Fibroblast of mammary gland (primary cell): ENCODE data around the gene ERGIC3.

Experiments
- DNase-seq: peaks from one replicate; pipeline ENCODE4 v3.0.0-alpha.2; 2010; ENCODE audit warnings: low read depth
- H3K4me3 ChIP-seq: 2 replicates; pipeline ENCODE4 v1.5.1; 2011; ENCODE audit warnings: low read depth, mild to moderate bottlenecking, low read length, moderate library complexity; ENCODE audit not compliant: control insufficient read depth
- CTCF ChIP-seq: conservative IDR thresholded peaks from 2 replicates; pipeline ENCODE4 v1.5.1; 2011; ENCODE audit warnings: low read depth, low read length, inconsistent platforms; ENCODE audit not compliant: control insufficient read depth, insufficient read depth

Gene ERGIC3

GRCh38 chr20:35541783-35542662 lies at the start of gene ERGIC3:
ERGIC3 (plus strand) TSS chr20:35542078; CDS start chr20:35542098, 20 bp downstream.
- peak; percentile 89 for DNase-seq
- TF ChIP-seq CTCF, result no peak
- peak within 1 kb of the TSS; percentile 73 for H3K4me3 ChIP-seq

DNA sequence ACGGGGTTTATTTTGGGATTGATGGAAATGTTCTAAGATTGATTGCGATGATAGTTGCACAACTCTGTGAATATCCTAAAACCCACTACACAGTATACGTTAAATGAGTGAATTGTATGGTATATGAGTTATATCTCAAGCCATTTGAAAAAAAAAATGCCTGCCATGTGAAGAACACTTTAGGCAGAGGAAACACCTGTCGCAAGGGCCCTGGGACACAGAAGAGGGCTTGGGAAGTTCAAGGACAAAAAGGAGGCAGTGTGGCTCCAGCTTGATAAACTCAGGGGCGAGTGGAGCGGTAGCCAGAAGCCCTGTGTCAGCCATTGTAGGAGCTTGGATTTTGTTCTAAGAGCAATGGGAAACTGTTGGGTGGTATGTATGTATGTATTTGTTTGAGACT lies 49.5 kb upstream of the ERGIC3 start:
- no peak overlapping the region for H3K4me3 ChIP-seq
- no peak for DNase-seq
- TF ChIP-seq CTCF, result no peak

- H3K4me3 ChIP-seq, result no peak overlapping the region
These were observed 45.4 kb upstream of the ERGIC3 start for GRCh38 chr20:35496481-35496880.

GRCh38 chr20:35497320-35497719 lies 44.6 kb upstream of the ERGIC3 start:
- TF ChIP-seq CTCF, result no peak
- H3K4me3 ChIP-seq, result no peak overlapping the region

More at GRCh38 chr20:35496481-35496880, 45.4 kb upstream of the ERGIC3 start:
- TF ChIP-seq CTCF, result no peak
- DNase-seq, result no peak

DNA sequence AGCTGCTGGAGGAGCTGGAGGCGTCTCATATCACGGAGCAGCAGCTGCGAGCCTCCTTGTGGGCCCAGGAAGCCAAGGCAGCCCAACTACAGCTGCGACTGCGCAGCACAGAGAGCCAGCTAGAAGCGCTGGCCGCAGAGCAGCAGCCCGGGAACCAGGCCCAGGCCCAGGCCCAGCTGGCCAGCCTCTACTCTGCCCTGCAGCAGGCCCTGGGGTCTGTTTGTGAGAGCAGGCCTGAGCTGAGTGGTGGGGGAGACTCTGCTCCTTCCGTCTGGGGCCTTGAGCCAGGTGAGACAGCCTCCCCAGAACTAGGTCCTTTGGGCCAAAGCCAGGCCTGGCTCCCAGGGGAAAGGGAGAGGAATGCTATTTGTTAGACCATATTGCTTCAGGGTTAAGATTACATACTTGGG lies 44.1 kb upstream of the ERGIC3 start:
- DNase-seq, result peak; percentile 60
- TF ChIP-seq CTCF, result peak; percentile 23
- no peak overlapping the region for H3K4me3 ChIP-seq

More at GRCh38 chr20:35497320-35497719, 44.6 kb upstream of the ERGIC3 start:
- no peak for DNase-seq

- no peak for DNase-seq
- TF ChIP-seq CTCF, result no peak
- H3K4me3 ChIP-seq, result no peak overlapping the region
These were observed 42.6 kb upstream of the ERGIC3 start for GRCh38 chr20:35499271-35499670.

- no peak for DNase-seq
These were observed 39.5 kb upstream of the ERGIC3 start for GRCh38 chr20:35502352-35502751.

More at GRCh38 chr20:35502352-35502751, 39.5 kb upstream of the ERGIC3 start:
- no peak overlapping the region for H3K4me3 ChIP-seq
- no peak for TF ChIP-seq CTCF
